Hepatocyte (in vitro differentiated cells): ENCODE measurements around the gene FAM184A.

Source experiments
- CTCF ChIP-seq: fragments of 200-600 bp; sonication (generic); IDR thresholded peaks from 2 replicates; pipeline ENCODE4 v1.5.1; 2016; ENCODE audit warnings: antibody characterized with exemption, mild to moderate bottlenecking; ENCODE audit not compliant: poor library complexity
- EZH2 ChIP-seq: fragments of 200-600 bp; sonication (generic); IDR thresholded peaks from 2 replicates; pipeline ENCODE4 v1.6.1; 2016; ENCODE audit warnings: antibody characterized with exemption, mild to moderate bottlenecking, borderline replicate concordance
- EZH2phosphoT487 ChIP-seq: fragments of 200-600 bp; sonication (generic); IDR thresholded peaks from one replicate; pipeline ENCODE4 v1.6.1; 2018; ENCODE audit warnings: antibody characterized with exemption, mild to moderate bottlenecking, low read depth, moderate library complexity; ENCODE audit not compliant: unreplicated experiment, severe bottlenecking

GRCh38 chr6:118940770-118941169, 137.7 kb downstream of the FAM184A start:
- TF ChIP-seq EZH2, result no peak
- no peak for TF ChIP-seq CTCF
- TF ChIP-seq EZH2phosphoT487, result no peak
